AG04449 (cell line): ENCODE results near the gene CYTH2.
"Not testable (repeated sequence)": the region's sequence is repeated elsewhere in the genome, so short reads cannot be mapped to it uniquely, and the experiment has no call there.

Source experiments
- CTCF ChIA-PET: fragments of 350-600 bp; formaldehyde crosslinking; extraction: SDS; loops from one replicate; lab custom pipeline; 2021; ENCODE audit warnings: antibody characterized with exemption; lab: Yijun Ruan, JAX
- POLR2A ChIA-PET: fragments of 400-600, 350-600 bp; formaldehyde crosslinking; extraction: SDS; loops from one replicate; lab custom pipeline; 2020; ENCODE audit warnings: antibody characterized with exemption, inconsistent platforms; lab: Yijun Ruan, JAX
- DNase-seq: peaks from one replicate; pipeline ENCODE4 v3.0.0-alpha.2; 2010; ENCODE audit warnings: low read depth, low spot score
- H3K4me3 ChIP-seq: 2 replicates; pipeline ENCODE4 v1.5.1; 2011; ENCODE audit warnings: low read depth, mild to moderate bottlenecking, control low read depth, low read length
- TF ChIP-seq, protein P1 (sequence below): IDR thresholded peaks from one replicate; pipeline ENCODE4 v1.5.1; 2011; ENCODE audit warnings: mild to moderate bottlenecking, moderate library complexity, low read length, control low read depth, inconsistent platforms; ENCODE audit not compliant: insufficient read depth; ENCODE audit errors: missing control alignments

CYTH2 gene

GRCh38 chr19:48484931-48485612, 15.9 kb downstream of the CYTH2 start:
- ChIA-PET CTCF (interaction anchor here (0.5 kb wide), 1 partner anchor 87 kb away, joined by 3 read pairs; no protein-coding TSS in a partner anchor), POLR2A (no interaction called here)
- no peak overlapping the region for H3K4me3 ChIP-seq
- no peak for DNase-seq
- TF ChIP-seq, protein P1, sequence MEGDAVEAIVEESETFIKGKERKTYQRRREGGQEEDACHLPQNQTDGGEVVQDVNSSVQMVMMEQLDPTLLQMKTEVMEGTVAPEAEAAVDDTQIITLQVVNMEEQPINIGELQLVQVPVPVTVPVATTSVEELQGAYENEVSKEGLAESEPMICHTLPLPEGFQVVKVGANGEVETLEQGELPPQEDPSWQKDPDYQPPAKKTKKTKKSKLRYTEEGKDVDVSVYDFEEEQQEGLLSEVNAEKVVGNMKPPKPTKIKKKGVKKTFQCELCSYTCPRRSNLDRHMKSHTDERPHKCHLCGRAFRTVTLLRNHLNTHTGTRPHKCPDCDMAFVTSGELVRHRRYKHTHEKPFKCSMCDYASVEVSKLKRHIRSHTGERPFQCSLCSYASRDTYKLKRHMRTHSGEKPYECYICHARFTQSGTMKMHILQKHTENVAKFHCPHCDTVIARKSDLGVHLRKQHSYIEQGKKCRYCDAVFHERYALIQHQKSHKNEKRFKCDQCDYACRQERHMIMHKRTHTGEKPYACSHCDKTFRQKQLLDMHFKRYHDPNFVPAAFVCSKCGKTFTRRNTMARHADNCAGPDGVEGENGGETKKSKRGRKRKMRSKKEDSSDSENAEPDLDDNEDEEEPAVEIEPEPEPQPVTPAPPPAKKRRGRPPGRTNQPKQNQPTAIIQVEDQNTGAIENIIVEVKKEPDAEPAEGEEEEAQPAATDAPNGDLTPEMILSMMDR: no peak

DNA sequence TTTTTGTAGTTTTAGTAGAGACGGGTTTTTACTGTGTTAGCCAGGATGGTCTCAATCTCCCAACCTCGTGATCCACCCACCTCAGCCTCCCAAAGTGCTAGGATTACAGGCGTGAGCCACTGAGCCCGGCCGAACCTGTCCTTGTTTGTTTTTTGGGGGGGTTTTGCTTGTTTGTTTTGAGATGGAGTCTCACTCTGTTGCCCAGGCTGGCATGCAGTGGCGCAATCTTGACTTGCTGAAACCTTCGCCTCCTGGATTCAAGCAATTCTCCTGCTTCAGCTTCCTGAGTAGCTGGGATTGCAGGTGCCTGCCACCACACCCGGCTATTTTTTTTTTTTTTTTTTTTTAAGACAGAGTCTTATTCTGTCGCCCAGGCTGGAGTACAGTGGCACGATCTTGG, 17.5 kb downstream of the CYTH2 start:
- H3K4me3 ChIP-seq, POLR2A ChIA-PET, DNase-seq: not testable (repeated sequence)
- CTCF ChIA-PET: interaction anchor here (1.9 to 12.1 kb wide), 4 partner anchors 11 to 122 kb away, joined by 10 to 392 read pairs (median 30); partner anchors contain the start of gene SPACA4

DNA sequence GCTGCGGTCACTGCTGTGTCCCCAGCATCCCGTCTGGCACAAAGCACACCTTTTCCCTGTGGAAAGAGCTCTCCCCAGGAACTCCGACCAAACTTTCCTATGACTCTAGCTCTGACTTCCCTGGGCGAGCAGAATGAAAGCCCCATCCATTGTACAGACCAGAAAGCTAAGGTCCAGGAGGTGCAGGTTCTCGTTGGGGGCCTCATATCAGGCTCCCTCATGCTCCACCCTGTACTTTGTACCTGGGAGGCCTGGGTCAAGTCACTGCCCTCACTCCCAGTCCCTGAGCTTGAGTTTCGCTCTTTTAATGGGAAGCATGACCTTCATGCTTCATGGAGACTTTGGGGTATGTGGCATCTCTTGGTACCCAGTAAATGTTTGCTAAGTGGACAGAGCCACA, 18.4 kb downstream of the CYTH2 start:
- no peak for DNase-seq
- ChIA-PET POLR2A (interaction anchor here (0.7 to 1.3 kb wide), 3 partner anchors 11 to 97 kb away, joined by 3 read pairs; no protein-coding TSS in a partner anchor), CTCF (interaction anchor here (0.7 to 12.1 kb wide), 11 partner anchors 7 to 173 kb away, joined by 3 to 392 read pairs (median 10); partner anchors contain the start of genes GRIN2D, KDELR1 and SPACA4)
- TF ChIP-seq, protein P1: no peak
- no peak overlapping the region for H3K4me3 ChIP-seq

DNA sequence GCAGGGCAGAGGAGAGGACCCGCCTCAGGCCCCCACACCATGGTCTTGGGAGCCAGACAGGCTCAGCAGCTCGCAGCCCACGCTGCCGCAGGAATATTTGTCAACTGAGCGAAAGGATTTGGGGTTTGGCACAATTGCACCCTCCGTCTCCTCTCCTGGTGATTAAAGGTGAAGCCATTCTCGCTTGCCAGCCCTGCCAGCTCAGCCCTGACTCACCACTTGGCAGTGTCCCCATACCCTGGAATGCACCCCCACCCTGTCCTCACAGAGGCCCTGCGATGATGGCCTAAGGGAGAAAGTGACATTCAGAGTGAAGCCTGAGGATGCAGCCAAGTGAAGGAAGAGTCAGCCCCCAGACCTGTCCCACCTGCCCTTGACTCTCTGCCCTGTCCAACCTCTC, 18.8 kb downstream of the CYTH2 start:
- TF ChIP-seq, protein P1: no peak
- POLR2A ChIA-PET: interaction anchor here (0.7 to 1.3 kb wide), 3 partner anchors 11 to 96 kb away, joined by 3 read pairs; no protein-coding TSS in a partner anchor
- no peak overlapping the region for H3K4me3 ChIP-seq
- DNase-seq: peak; percentile 36
- CTCF ChIA-PET: interaction anchor here (0.7 to 12.1 kb wide), 11 partner anchors 8 to 174 kb away, joined by 3 to 392 read pairs (median 10); partner anchors contain the start of genes GRIN2D, KDELR1 and SPACA4

- H3K4me3 ChIP-seq, DNase-seq: not testable (repeated sequence)
- CTCF ChIA-PET: interaction anchor here (0.7 to 12.1 kb wide), 21 partner anchors 8 to 174 kb away, joined by 3 to 392 read pairs (median 5); partner anchors contain the start of genes FAM83E, GRIN2D, KDELR1 and RPL18
- POLR2A ChIA-PET: interaction anchor here (0.6 to 1.3 kb wide), 2 partner anchors 14 to 127 kb away, joined by 3 read pairs; no protein-coding TSS in a partner anchor
Measured at GRCh38 chr19:48488478-48488877, 19.3 kb downstream of the CYTH2 start.

- POLR2A ChIA-PET: interaction anchor here (1.0 kb wide), 1 partner anchor 9 kb away, joined by 3 read pairs; no protein-coding TSS in a partner anchor
- no peak for DNase-seq
- H3K4me3 ChIP-seq: no peak overlapping the region
- CTCF ChIA-PET: interaction anchor here (0.6 to 12.1 kb wide), 41 partner anchors 8 to 222 kb away, joined by 3 to 392 read pairs (median 4); partner anchors contain the start of genes FAM83E, GRWD1, KDELR1 and RPL18
- TF ChIP-seq, protein P1: peak; percentile 97
Measured at GRCh38 chr19:48489608-48490216, 20.5 kb downstream of the CYTH2 start.
